HEK293 (cell line): ENCODE data around the gene LASP1NB.

Experiments
- CTCF ChIA-PET: fragments of 350-600 bp; formaldehyde crosslinking; extraction: SDS; loops from one replicate; lab custom pipeline; 2021; ENCODE audit warnings: antibody characterized with exemption; lab: Yijun Ruan, JAX
- POLR2A ChIA-PET: fragments of 300-600 bp; formaldehyde crosslinking; extraction: SDS; loops from one replicate; lab custom pipeline; 2020; ENCODE audit warnings: antibody characterized with exemption, inconsistent platforms; lab: Yijun Ruan, JAX
- H3K27ac ChIP-seq: fragments of 200-500 bp; sonication (Bioruptor generic); 2 replicates; pipeline ENCODE4 v1.5.1; 2014; ENCODE audit warnings: low read depth, low read length, control low read depth, inconsistent platforms; ENCODE audit errors: extremely low read depth
- H3K36me3 ChIP-seq, 2 experiments: fragments of 200-500 bp in 1 of 2; sonication (Bioruptor generic) in 1 of 2; 1 replicate in 1 of 2; 2 replicates in 1 of 2; pipeline ENCODE4 v1.5.1; 2014 to 2017; ENCODE audit warnings: inconsistent platforms in 2 of 2, low read length in 2 of 2; ENCODE audit not compliant: control insufficient read depth in 2 of 2, insufficient read depth in 1 of 2
- H3K4me1 ChIP-seq: fragments of 200-500 bp; sonication (Bioruptor generic); 2 replicates; pipeline ENCODE4 v1.5.1; 2014; ENCODE audit warnings: mild to moderate bottlenecking, low read length, inconsistent platforms; ENCODE audit not compliant: control insufficient read depth, insufficient read depth
- H3K4me3 ChIP-seq: 2 replicates; pipeline ENCODE4 v1.5.1; 2011; ENCODE audit warnings: low read depth, mild to moderate bottlenecking, control low read depth, low read length, moderate library complexity
- H3K9me3 ChIP-seq: fragments of 200-500 bp; sonication (Bioruptor generic); 2 replicates; pipeline ENCODE4 v1.5.1; 2014; ENCODE audit warnings: low read depth, low read length, inconsistent platforms; ENCODE audit not compliant: control insufficient read depth, insufficient read depth
- GFI1B ChIP-seq: fragments of 450-650 bp; formaldehyde crosslinking; IDR thresholded peaks from 2 replicates; pipeline ENCODE4 v1.5.1; 2016; ENCODE audit warnings: missing biosample characterization, missing genetic modification characterization
- KLF7 ChIP-seq: fragments of 450-650 bp; formaldehyde crosslinking; IDR thresholded peaks from 2 replicates; pipeline ENCODE4 v1.5.1; 2016; ENCODE audit warnings: missing biosample characterization, missing genetic modification characterization, borderline replicate concordance
- PATZ1 ChIP-seq: fragments of 450-650 bp; formaldehyde crosslinking; IDR thresholded peaks from 2 replicates; pipeline ENCODE4 v1.5.1; 2016; ENCODE audit warnings: missing biosample characterization, missing genetic modification characterization
- PRDM1 ChIP-seq: fragments of 450-650 bp; formaldehyde crosslinking; IDR thresholded peaks from 2 replicates; pipeline ENCODE4; 2016; ENCODE audit warnings: missing biosample characterization, missing genetic modification characterization
- SCRT1 ChIP-seq: fragments of 450-650 bp; formaldehyde crosslinking; IDR thresholded peaks from 2 replicates; pipeline ENCODE4 v1.5.1; 2016; ENCODE audit warnings: missing biosample characterization, missing genetic modification characterization, borderline replicate concordance
- SCRT2 ChIP-seq: fragments of 450-650 bp; formaldehyde crosslinking; IDR thresholded peaks from 2 replicates; pipeline ENCODE4 v1.5.1; 2016; ENCODE audit warnings: missing biosample characterization, missing genetic modification characterization
- SP3 ChIP-seq: fragments of 450-650 bp; formaldehyde crosslinking; IDR thresholded peaks from 2 replicates; pipeline ENCODE4 v1.5.1; 2016; ENCODE audit warnings: missing biosample characterization, missing genetic modification characterization
- WT1 ChIP-seq: fragments of 450-650 bp; formaldehyde crosslinking; IDR thresholded peaks from 2 replicates; pipeline ENCODE4 v1.5.1; 2016; ENCODE audit warnings: missing biosample characterization, missing genetic modification characterization
- ZBTB7A ChIP-seq: fragments of 450-650 bp; formaldehyde crosslinking; IDR thresholded peaks from 2 replicates; pipeline ENCODE4 v1.5.1; 2016; ENCODE audit warnings: low read depth, missing biosample characterization, missing genetic modification characterization
- ZFHX2 ChIP-seq: fragments of 450-650 bp; formaldehyde crosslinking; conservative IDR thresholded peaks from 2 replicates; pipeline ENCODE4 v1.5.1; 2016; ENCODE audit warnings: missing biosample characterization, missing genetic modification characterization
- ZFP69B ChIP-seq: fragments of 450-650 bp; formaldehyde crosslinking; IDR thresholded peaks from 2 replicates; pipeline ENCODE4 v1.5.1; 2016; ENCODE audit warnings: missing biosample characterization, missing genetic modification characterization
- ZNF10 ChIP-seq: fragments of 450-650 bp; formaldehyde crosslinking; IDR thresholded peaks from 2 replicates; pipeline ENCODE4 v1.5.1; 2017; ENCODE audit warnings: missing biosample characterization, missing genetic modification characterization
- ZNF138 ChIP-seq: fragments of 450-650 bp; formaldehyde crosslinking; IDR thresholded peaks from 2 replicates; pipeline ENCODE4 v1.5.1; 2016; ENCODE audit warnings: missing biosample characterization, missing genetic modification characterization, borderline replicate concordance
- ZNF19 ChIP-seq: fragments of 450-650 bp; formaldehyde crosslinking; IDR thresholded peaks from 2 replicates; pipeline ENCODE4; 2016; ENCODE audit warnings: missing biosample characterization, missing genetic modification characterization, low read depth
- ZNF223 ChIP-seq: fragments of 450-650 bp; formaldehyde crosslinking; IDR thresholded peaks from 2 replicates; pipeline ENCODE4 v1.5.1; 2016; ENCODE audit warnings: missing biosample characterization, missing genetic modification characterization
- ZNF311 ChIP-seq: fragments of 450-650 bp; formaldehyde crosslinking; IDR thresholded peaks from 2 replicates; pipeline ENCODE4 v1.5.1; 2017; ENCODE audit warnings: missing biosample characterization, missing genetic modification characterization, borderline replicate concordance
- ZNF366 ChIP-seq: fragments of 450-650 bp; formaldehyde crosslinking; conservative IDR thresholded peaks from 2 replicates; pipeline ENCODE4 v1.5.1; 2016; ENCODE audit warnings: missing biosample characterization, missing genetic modification characterization
- ZNF394 ChIP-seq: fragments of 450-650 bp; formaldehyde crosslinking; IDR thresholded peaks from 2 replicates; pipeline ENCODE4 v1.5.1; 2016; ENCODE audit warnings: missing biosample characterization, missing genetic modification characterization, mild to moderate bottlenecking, moderate library complexity, borderline replicate concordance
- ZNF449 ChIP-seq: fragments of 450-650 bp; formaldehyde crosslinking; IDR thresholded peaks from 2 replicates; pipeline ENCODE4 v1.5.1; 2017; ENCODE audit warnings: missing biosample characterization, mild to moderate bottlenecking, missing genetic modification characterization, moderate library complexity
- ZNF48 ChIP-seq: fragments of 450-650 bp; formaldehyde crosslinking; IDR thresholded peaks from 2 replicates; pipeline ENCODE4 v1.5.1; 2016; ENCODE audit warnings: missing biosample characterization, missing genetic modification characterization
- ZNF501 ChIP-seq: fragments of 450-650 bp; formaldehyde crosslinking; IDR thresholded peaks from 2 replicates; pipeline ENCODE4 v1.5.1; 2016; ENCODE audit warnings: missing biosample characterization, missing genetic modification characterization
- ZNF555 ChIP-seq: fragments of 450-650 bp; formaldehyde crosslinking; conservative IDR thresholded peaks from 2 replicates; pipeline ENCODE4 v1.5.1; 2017; ENCODE audit warnings: missing biosample characterization, mild to moderate bottlenecking, missing genetic modification characterization, inconsistent platforms
- ZNF596 ChIP-seq: fragments of 450-650 bp; IDR thresholded peaks from 2 replicates; pipeline ENCODE4 v1.5.0; 2018; ENCODE audit warnings: missing biosample characterization, mild to moderate bottlenecking, missing genetic modification characterization, moderate library complexity
- ZNF600 ChIP-seq: fragments of 450-650 bp; formaldehyde crosslinking; IDR thresholded peaks from 2 replicates; pipeline ENCODE4 v1.5.1; 2016; ENCODE audit warnings: missing biosample characterization, missing genetic modification characterization
- ZNF624 ChIP-seq: fragments of 450-650 bp; formaldehyde crosslinking; IDR thresholded peaks from 2 replicates; pipeline ENCODE4 v1.5.1; 2017; ENCODE audit warnings: missing biosample characterization, missing genetic modification characterization
- ZNF707 ChIP-seq: fragments of 450-650 bp; formaldehyde crosslinking; IDR thresholded peaks from 2 replicates; pipeline ENCODE4 v1.5.1; 2016; ENCODE audit warnings: missing biosample characterization, missing genetic modification characterization
- ZSCAN4 ChIP-seq: fragments of 450-650 bp; formaldehyde crosslinking; IDR thresholded peaks from 2 replicates; pipeline ENCODE4 v1.5.1; 2017; ENCODE audit warnings: missing biosample characterization, missing genetic modification characterization

Gene LASP1NB

GRCh38 chr17:38885728-38886642 is 39.4 kb upstream of the LASP1NB start:
- TF ChIP-seq SCRT2 (tag by site-specific recombination) (peak; percentile 74), SCRT1 (tag by site-specific recombination) (peak; percentile 50; the same call in 1 of the 2 replicates), ZNF394 (no peak), ZNF449 (tag by site-specific recombination) (peak; percentile 48; the same call in 1 of the 2 replicates), ZNF555 (tag by site-specific recombination) (no peak), SP3 (no peak), PRDM1 (tag by site-specific recombination) (peak; percentile 99), ZNF501 (tag by site-specific recombination) (no peak), ZNF596 (peak; percentile 97), ZNF366 (peak; percentile 58; the same call in 1 of the 2 replicates)
- peaks cover 0 to 42% of the 10 kb centered on the region in 2 experiments; a peak in 2 of 3 replicates for H3K36me3 ChIP-seq
- H3K27ac ChIP-seq = no peak overlapping the region
- ChIA-PET CTCF (interaction anchor here (0.5 to 0.8 kb wide), 2 partner anchors 31 to 564 kb away, joined by 3 to 4 read pairs; no protein-coding TSS in a partner anchor), POLR2A (interaction anchor here (0.9 to 1.0 kb wide), 2 partner anchors 16 to 41 kb away, joined by 4 to 5 read pairs; partner anchors contain the start of gene LASP1)
- no peaks in the 10 kb centered on the region for H3K9me3 ChIP-seq
- peaks cover 14% of the 10 kb centered on the region for H3K4me1 ChIP-seq
- no peak overlapping the region for H3K4me3 ChIP-seq

- no peak overlapping the region for H3K27ac ChIP-seq
Measured at GRCh38 chr17:38886643-38887010, 38.8 kb upstream of the LASP1NB start.

More at GRCh38 chr17:38886643-38887010, 38.8 kb upstream of the LASP1NB start:
- no peak for TF ChIP-seq ZNF600 (tag by site-specific recombination)
- no peak for TF ChIP-seq ZNF10 (tag by site-specific recombination)
- TF ChIP-seq GFI1B (tag by site-specific recombination) = no peak
- TF ChIP-seq ZNF138 (tag by site-specific recombination) = no peak
- TF ChIP-seq ZNF223 (tag by site-specific recombination) = no peak
- no peak for TF ChIP-seq ZNF624 (tag by site-specific recombination)
- no peak for TF ChIP-seq ZNF707
- no peak for TF ChIP-seq ZSCAN4 (tag by site-specific recombination)
- no peak for TF ChIP-seq KLF7 (tag by site-specific recombination)
- TF ChIP-seq ZNF311 (tag by site-specific recombination) = no peak
- no peak for TF ChIP-seq ZFHX2
- no peak for TF ChIP-seq ZBTB7A (tag by site-specific recombination)
- TF ChIP-seq ZNF48 = no peak
- TF ChIP-seq WT1 (tag by site-specific recombination) = no peak
- no peak for TF ChIP-seq PATZ1 (tag by site-specific recombination)
- TF ChIP-seq ZFP69B (tag by site-specific recombination) = no peak
- TF ChIP-seq ZNF19 (tag by site-specific recombination) = no peak
- CTCF ChIA-PET = no interaction called here
- Histone ChIP-seq H3K4me3 (no peak overlapping the region), H3K36me3 (peaks cover 0 to 48% of the 10 kb centered on the region in 2 experiments; a peak in 2 of 3 replicates), H3K4me1 (peaks cover 8% of the 10 kb centered on the region), H3K9me3 (no peaks in the 10 kb centered on the region)
- POLR2A ChIA-PET = interaction anchor here (0.9 to 1.0 kb wide), 2 partner anchors 17 to 42 kb away, joined by 4 to 5 read pairs; partner anchors contain the start of gene LASP1
